ENCODE measurements around the gene SMURF2.

Gene SMURF2

GRCh38 chr17:64502809-64503208, 159.3 kb downstream of the SMURF2 start:
- DNase-seq (ENCODE audit: low read depth) = no peak

GRCh38 chr17:64502021-64502420, 160.1 kb downstream of the SMURF2 start:
- no peak for DNase-seq (ENCODE audit: low read depth)

- DNase-seq (ENCODE audit: low read depth) = no peak
Measured at GRCh38 chr17:64500862-64501765, 161.0 kb downstream of the SMURF2 start.

DNA sequence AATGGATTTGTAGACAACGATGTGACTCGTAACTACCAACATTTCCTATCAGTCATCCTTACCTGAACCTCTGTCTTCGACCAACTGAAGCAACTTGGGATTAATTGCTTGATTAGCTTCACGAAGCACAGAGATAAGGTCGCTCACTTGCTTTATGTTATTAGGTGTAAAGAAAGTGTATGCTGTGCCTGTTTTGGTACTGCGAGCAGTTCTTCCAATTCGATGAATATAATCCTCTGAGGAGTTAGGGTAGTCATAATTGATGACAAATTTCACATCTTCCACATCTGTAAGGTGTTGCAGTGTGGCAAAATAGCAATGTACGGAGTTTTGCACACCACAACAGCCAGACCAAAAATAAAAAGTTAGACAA, 161.6 kb downstream of the SMURF2 start:
- no peak for DNase-seq (ENCODE audit: low read depth)

- DNase-seq (ENCODE audit: low read depth) = no peak
Measured at GRCh38 chr17:64499805-64500486, 162.2 kb downstream of the SMURF2 start.

DNA sequence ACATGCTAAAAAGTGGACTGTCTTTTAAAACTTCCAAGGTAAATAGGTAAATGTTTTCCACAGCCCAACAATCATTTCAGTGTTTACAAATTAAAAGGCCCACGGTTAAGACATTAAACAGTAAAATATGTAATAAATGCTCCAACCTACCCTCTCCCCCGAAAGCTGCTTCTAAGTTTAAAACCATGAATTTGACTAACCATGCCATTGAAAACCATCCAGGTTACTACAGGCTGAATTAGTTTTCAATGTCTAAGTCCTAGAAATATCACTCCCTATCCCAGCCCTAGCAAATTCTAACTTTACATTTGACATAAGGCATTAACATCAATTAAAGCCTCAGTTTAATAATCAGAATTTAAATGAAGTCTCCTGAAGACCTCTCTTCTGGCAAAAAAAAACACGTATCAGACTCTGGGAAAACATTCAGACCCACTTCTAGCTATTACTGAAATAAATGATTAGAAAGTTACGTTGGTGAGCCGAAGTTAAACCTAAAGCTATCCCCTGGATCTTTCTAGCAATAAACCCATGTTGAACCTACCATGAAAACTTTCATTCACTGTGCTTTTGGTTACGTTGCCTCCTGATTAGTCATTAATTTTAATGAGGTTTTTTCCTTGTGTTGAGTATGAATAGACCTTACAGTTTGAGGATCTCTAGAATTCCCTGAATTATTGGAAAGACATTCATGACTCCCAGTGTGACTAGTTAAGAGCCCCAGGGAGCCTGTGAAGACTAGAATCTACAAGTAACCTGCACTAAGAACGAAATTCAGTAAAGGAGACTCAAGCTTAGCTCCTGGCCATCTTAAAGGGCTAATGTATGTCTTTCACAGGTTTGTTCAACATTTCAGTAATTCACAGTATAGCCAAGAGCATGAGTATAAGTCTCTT, 163.6 kb downstream of the SMURF2 start:
- no peak for DNase-seq (ENCODE audit: low read depth)

- DNase-seq (ENCODE audit: low read depth) = no peak
Measured at GRCh38 chr17:64497565-64498035, 164.5 kb downstream of the SMURF2 start.

DNA sequence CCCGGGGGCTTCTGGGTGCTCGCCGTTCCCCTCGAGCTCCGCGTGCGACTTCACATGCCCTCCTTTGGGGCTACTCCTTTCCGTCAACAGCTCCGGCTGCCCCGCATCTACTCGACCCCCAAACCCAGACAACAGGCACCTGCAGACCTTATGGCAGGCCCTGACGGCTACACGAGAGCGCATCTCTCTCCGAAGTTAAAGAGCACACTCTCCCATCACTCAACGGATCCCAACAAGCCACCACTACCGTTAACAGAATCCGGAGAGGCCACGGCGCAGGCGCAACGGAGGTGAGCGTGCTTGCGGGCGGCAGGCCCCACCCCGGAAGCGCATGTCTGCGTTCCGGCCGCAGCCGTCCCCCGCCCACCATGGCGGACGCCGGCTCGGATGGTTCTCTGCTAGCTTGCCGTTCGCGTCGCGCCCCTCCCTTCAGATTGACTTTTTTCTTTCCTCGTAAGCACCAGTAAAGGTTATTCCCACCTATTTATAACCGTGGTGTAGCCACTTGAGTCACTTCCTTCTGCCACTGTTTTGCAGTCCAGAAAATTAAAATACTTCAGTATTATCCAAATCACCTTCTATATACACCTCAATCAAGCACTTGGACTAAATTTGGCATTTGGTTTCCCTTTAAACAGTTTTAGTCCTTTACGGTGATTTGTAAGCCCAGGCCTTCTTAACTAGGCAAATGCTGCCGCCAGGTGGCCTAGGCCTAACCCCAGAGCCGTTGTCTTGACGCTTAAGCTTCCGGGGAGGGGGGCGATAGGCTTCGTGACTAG, 165.1 kb downstream of the SMURF2 start, which contains the start of gene POLG2:
POLG2 (minus strand) TSS at position 269 of the 779 bp plus-strand sequence; CDS start at position 183, 86 bp downstream.
- DNase-seq (ENCODE audit: low read depth) = peak; percentile 90

- no peak for DNase-seq (ENCODE audit: low read depth)
Measured at GRCh38 chr17:64496348-64496785, 165.7 kb downstream of the SMURF2 start.
